GM18907 (cell line): ENCODE data around the gene FOXC2.

Experiments used
- ATAC-seq: cut with Tn5 transposase; IDR thresholded peaks from one replicate; pipeline ENCODE4 v1.9.1; 2021; ENCODE audit warnings: mild to moderate bottlenecking, moderate library complexity; ENCODE audit not compliant: unreplicated experiment

The FOXC2 gene

DNA sequence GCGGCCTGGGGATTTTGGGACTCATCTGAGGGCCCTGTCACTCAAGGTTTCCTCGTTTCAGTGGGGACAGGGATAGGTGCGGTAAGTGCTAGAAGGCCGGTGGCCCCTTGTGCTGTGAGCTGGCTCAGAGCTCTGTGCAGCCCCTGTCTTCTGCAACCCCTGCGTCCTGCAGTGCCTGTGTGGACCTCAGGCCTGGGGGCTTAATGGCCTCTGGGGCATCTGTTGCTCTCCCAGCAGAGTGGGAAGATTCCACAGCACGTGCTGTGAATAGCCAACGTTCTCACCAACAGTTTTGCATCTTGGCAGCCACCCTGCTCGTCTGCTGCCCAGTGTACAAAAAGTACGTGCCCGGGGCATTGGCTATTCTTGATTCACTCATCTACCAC is 4.9 kb downstream of the FOXC2 start:
- ATAC-seq: no peak

DNA sequence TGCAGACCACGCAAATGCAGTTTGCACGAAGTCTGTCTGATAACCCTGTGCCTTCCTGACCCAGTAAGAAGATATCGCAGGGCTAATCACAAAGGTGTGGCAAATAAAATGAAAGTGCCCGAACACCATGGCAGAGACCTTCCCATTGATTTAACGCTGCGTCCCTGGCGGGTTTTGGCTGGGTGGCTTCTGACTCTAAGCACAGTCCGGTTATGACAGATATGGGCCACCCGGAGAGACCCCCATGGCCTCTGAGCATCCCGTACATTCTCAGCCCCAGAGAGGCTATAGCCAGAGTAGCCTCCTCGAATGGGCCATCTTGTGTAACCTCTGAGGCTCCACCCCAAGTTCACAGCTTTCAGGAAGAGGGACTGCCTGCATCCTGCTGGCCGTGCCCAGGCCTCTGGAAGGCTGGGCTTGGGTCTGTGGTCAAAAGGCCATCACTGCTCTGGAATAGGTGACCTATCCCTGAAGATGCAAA is 5.5 kb downstream of the FOXC2 start:
- no peak for ATAC-seq

DNA sequence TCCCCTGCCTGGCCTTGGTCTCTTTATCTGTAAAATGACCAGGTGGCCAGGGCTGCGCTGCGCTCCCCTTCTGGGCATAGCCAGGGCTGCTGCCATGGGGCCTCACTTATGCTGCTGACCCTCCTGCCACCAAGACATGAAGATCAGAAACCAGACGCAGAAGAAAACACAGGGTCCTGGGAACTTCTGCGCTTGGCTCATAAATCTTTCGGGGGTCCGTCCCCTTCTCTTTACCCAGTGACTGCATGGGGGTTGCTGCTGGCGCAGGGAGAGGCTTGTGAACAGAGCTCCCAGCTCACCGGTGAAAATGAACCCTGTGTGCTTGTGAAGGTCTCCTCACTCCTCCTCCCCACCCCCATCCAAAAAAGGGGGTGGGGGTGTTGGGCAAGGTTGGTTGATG is 6.0 kb downstream of the FOXC2 start:
- no peak for ATAC-seq

DNA sequence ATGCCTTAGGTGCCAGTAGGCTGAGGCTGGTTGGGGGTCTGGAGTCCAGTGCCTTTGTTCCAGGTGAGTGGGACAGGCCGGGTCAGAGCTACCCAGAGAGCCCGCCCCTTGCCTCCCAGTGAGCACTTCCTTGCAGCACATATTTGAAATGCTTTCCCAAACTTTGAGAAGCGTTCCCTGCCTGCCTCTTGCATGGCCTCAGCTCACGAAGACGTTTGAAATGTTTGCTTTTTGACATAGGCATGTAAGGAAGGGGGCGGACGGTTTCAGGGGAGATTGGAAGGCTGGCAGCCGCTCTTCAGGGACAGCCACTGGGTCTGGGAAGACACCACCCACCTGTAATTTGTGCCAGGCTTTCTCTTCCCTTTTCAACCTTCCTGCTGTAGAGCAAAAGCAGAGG is 6.6 kb downstream of the FOXC2 start:
- ATAC-seq: no peak

DNA sequence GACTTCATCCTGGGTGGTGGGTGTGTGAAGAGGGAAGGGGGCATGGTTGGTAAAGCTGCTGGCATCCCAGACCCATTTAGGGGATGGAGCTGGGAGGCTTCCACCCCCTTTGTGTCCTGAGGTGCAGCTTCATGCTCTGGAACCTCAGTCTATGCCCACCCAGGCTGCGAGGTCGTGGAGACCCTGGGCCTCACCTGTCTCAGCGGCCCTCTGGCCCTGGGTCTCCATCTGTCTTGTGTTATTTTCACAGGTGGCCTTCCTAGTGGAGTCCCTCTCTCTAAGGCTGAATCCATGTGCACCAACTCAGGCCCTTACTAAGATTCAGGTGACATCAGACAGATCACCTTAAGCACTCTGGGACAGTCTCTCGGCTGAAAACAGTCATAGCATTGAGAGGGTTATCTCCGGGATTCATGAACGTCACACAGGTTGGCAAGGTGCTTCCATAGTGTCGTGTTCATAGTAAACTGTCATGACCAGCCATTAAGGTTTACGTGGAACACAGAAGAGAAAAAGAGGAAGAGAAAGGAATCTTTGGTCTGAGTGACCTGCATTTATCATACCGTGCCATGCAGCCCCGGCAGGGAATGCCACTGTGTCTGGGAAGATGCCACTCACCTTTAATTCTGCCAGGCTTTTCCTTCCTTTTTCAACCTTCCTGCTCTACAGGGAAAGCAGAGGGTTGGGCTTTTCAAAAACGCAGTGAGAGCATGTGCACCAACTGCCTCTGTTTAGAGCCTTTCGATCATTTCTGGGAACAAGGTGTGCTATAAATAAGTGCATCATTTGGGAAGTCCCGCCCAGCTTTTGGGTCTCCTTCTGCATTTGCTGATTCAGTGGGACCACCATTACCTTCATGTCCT is 7.2 kb downstream of the FOXC2 start:
- no peak for ATAC-seq

DNA sequence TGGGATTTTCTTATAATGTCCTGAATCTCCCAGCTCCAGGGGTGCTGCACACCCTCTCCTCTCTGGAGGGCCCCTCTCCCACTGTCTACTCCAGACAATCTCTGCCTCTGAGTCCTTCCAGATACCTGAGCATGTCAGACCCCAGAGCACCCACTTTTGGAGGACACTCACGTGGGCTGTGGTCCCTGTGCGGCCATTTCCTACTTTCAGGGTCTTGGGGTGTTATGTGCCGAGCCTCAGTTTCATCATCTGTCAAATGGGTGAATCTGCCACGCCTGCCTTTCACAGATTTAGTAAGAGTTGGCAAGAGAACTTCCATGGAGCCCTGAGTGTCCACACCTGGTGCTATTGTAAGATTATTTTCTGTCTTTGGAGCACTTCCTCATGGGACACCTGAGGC is 8.0 kb downstream of the FOXC2 start:
- ATAC-seq: no peak

DNA sequence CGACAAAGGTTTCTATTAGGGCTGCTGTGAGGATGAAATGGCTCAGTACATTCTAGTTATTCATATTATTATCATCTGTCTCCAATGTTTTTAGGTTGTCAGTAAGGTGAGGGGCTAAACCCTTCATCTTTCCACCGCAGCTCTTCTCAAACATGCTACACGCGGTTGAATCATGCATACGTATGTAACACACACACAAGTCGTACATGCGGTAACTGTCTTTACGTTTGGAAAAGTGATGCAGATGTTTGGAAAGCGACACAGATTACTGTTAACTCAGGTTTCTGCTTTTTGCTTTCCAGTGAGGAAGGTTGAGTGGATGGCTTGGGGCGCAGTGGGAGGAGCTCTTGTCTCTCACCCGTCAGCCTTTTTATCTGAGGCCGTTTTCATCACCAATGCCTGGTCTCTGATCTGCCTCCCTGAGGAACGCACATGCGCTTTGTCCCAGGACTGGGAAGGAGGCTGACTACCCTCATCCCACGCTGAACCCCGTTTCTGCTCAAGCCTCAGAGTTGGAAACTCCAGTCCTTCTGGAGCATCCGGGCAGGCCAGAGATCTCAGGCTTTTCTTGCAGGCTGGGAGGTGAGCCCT is 8.6 kb downstream of the FOXC2 start:
- no peak for ATAC-seq

DNA sequence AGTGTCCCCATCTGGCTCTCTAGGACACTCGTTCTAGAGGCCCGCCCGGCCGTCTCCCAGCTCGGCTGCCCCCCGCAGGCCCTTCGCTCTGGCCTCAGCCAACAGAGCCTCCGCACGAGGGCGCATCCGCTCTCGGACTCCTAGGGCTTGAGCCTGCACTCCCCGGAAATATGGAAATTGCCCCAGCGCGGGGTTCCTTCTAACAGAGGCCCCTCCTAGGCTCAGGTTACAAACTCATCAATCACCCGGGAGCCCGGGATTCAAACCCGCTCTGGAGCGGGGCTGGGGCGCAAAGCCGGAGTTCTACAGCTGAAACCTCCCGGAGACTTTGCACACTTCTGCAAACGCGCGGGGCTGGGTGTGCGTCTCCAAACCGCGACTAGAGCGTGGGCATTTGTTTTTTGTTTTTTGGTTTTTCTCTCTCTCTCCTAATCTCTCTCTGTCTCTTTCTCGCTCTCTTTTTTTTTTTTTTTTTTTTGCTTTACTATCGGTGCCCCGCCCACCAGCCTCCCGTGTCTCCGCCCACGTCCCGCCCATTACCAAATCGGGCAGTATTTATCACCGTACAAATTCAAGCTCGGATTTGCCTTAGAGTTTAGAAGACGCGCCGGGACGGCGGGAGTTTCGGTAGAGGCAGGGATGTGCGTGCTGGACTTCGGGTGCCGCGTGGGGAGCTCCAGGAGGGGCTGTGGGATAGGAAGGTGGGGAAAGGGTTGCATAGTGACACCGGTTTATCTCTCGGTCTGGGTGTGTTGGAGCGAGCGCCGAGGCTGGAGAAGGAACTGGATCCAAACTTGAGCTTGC is 9.3 kb downstream of the FOXC2 start:
- ATAC-seq: no peak

DNA sequence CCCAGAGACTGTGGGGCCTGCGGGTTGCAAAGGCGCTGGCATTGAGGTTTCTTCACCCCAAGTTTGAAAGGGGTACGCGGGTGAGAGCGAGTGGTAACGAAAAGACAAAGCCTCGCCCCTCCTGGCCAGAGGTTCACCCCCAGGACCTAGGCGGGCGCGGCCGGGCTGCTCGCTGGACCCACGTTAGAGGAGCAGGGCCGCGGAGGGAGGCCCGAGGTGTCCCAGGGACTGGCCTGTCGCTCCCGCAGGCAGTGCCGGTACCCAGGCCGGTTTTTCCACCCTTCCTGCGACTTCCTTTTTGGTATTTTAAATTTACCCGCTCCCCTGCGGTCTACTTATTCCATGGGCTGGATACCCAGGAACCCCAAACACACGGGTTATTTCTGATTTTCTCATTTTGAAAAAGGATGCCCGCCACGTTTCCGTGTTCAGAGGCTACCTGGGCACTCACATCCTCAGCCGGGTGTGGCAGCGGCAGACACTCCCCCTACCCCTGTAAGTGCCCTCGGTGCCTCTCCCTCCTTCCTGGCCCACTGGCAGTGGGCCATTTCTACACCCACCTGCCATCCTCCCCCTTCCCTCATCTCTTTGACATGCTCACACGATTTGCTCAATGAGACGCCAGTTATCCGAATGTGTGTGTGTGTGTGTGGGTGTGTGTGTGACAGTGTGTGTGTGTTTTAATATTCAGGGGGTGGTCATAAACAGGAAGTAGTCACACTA is 10.1 kb downstream of the FOXC2 start:
- no peak for ATAC-seq

DNA sequence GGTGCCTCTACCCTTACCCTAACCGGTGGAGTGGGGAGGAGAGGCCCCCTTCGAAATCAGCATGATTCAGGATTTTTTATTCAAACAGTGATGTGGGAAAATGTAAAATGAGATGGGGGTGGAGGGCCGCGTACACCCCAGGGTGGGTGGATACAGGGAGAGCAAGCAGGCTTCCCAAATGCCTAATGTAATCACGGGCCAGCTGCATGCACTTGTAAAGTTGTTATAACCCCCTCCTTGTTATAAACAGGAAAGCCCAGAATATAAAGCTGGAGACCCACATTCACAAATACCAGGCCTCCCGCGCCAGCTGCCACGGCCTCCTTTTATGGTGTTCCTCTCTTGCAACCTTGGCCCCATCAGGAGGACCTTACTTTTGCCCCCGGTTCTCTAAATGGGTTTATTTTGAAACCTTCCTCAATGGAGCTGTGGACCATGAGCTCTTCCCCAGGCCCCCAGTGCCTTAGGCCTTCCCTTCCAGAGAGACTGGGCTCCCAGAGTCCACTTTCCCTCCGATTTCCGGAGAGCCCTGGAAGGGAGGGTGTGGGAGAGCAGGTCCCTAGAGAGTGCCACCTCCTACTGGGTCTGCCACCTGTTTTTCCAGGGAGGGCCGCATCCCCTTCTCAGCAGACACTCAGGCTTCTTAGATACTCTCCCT is 10.8 kb downstream of the FOXC2 start:
- ATAC-seq: no peak

DNA sequence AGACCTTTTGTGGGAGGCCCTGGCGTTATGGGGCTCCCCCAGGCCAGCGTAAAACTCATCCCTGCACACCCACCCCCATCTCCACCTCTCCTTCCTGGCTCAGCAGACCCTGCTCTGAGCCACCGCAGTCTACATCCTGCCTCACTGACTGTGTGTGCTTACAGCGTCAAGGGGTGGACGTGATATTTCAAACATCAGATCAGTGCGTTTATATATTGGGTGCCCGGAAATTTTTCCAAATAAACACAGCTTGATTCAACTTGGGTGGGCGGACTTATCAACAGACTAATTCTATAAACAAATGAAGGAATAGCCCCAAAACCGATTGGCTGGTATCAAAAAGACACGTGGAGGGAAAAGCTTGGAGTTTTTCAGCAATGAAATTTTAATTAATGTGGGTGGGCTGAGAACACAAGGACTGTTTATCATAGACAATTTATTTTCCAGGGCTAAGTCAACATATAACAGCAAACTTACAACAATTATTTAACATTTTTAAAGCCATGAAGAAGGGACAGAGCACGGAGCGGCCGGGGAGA is 11.5 kb downstream of the FOXC2 start, which contains the start of gene FOXL1:
TSS of gene FOXL1 (plus strand) at position 489 of the 539 bp plus-strand sequence. CDS start 175 bp downstream, outside the sequence.
- no peak for ATAC-seq

DNA sequence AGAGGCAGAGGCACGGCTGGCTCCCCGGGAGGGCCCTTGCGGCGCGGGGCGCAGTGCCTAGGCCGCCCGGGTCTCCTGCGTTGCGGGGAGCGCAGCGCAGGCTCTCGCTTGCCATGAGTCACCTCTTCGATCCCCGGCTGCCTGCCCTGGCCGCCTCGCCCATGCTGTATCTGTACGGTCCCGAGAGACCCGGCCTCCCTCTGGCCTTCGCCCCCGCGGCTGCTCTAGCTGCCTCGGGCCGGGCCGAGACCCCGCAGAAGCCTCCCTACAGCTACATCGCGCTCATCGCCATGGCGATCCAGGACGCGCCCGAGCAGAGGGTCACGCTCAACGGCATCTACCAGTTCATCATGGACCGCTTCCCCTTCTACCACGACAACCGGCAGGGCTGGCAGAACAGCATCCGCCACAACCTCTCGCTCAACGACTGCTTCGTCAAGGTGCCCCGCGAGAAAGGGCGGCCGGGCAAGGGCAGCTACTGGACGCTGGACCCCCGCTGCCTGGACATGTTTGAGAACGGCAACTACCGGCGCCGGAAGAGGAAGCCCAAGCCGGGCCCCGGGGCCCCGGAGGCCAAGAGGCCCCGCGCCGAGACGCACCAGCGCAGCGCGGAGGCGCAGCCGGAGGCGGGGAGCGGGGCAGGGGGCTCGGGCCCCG is 12.1 kb downstream of the FOXC2 start:
- ATAC-seq: no peak

DNA sequence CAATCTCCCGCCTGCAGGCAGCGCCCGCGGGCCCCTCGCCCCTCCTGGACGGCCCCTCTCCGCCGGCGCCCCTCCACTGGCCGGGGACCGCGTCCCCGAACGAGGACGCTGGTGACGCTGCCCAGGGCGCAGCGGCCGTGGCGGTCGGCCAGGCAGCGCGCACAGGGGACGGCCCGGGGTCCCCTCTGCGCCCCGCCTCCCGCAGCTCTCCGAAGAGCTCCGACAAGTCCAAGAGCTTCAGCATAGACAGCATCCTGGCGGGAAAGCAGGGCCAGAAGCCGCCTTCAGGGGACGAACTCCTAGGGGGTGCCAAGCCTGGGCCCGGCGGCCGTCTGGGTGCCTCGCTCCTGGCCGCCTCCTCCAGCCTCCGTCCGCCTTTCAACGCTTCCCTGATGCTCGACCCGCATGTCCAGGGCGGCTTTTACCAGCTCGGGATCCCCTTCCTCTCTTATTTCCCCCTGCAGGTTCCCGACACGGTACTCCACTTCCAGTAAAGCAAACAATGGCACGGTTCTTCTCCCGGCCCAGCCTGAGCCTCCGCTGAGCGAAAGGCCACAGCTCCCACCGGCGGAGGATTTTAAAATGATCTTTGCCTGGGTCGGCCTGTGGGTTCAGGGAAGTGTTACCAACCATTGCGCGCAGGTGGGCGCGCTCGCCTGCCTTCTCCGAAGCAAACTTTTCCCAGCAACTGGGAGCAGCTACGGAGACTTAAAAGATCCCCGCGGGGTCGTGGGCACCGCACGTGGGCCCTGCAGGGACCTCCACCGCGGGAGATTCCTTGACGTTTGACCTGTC is 12.8 kb downstream of the FOXC2 start:
- ATAC-seq: no peak

DNA sequence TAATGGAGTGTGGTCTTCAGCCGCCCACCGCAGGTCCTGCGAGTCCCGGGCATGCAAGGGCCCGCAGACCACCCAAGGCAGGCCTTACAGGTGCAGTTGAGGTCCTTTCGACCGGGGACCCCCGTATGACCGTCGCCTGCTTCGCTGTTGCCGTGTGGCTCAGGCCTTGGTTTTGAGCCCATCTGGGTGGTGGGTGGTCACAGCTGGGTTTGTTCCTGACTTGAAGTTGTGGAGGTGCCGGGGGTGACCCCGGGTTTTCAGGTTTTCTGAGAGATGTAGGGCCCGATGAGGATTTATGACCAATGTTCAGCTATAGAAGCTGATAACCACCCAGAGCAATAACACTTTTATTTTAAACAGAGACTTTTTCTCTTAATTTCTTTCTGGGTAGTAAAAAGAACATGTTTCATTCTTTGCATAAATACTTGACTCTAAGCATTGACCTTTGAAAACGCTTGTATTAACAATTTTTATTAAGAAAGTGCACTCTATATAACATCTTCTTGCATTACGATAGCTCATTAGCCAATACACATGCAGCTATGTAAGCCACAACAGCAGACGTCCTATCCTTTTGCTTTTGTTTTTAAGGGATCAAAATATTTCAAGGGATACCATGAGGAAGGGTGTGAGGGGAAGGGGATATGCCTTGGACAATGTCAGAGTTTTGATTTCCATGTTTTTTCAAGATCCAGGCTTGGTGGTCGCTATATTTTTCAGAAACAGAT is 13.6 kb downstream of the FOXC2 start:
- ATAC-seq: no peak

DNA sequence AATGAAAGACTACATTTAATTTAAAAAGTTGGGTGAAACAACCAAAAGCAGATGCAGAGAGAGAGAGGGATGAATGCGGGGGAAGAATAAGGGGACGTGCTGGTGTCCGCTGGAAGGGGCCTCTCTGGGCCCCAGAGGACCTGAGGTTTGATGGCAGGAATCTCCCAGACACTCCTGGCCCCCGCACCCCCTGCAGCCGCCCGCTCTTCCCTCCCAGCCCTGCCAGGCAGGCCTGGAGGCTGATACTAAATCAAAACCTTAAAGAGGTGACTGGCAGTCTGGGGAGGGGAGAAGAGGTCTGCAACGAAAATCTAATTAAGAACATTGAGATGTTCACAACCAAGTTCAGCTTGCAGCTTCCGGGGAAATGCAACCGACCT is 14.2 kb downstream of the FOXC2 start:
- no peak for ATAC-seq

DNA sequence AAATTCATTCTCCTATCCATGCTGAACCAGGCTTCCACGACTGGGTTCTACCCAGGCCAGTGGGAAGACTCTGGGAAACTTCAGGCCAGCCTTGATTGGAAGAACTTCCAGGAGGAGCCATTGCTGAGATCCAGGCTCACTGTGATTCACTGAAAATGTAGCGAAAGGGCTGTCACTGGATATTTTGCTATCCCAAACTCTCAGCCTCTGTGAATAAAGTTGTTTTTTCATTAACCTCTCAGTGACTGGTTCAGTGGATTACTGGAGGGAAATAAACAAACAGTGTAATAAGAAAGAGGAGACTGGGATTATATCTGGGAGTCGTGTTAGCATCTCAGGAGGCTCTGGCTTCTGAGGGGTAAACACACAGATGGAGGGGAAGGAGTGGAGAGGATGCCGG is 14.8 kb downstream of the FOXC2 start:
- no peak for ATAC-seq

DNA sequence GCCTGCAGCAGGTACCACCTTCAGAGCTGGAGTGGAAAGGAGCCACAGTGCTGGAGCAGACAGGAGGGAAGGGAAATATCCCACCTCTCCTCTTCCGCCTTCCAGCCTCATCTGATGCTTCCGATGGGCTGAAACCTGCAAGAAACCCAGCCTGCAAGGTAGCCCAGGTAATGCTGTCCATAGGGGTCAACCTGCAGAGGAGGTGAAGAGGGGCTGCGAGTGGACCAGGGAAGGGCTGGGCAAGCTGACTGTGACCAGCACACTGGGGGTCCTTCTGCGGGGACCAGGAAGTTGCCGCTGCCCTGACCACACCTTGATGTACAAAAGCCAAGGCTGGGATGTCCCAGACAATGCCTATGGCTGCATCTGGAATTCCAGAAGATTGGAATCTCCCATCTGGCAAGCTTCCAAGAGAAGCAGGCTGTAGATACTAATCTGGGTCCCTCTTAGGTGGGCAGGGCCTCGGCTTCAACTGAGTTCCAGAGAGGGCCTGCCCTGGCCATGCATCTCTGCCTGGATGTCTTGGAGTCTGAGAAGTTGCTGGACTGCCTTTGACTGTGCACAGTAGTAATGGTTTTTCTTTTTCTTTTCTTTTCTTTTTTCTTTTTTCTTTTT is 17.5 kb downstream of the FOXC2 start:
- ATAC-seq: no peak
